DMS153 treated with DMSO at 0.1 percent for 48 hours (cell line): ENCODE results near the gene PEMT.

Experiments
- DNase-seq: peaks from one replicate; lab custom pipeline; 2025; ENCODE audit not compliant: unreplicated experiment; lab: John Stamatoyannopoulos, UW

Gene PEMT

DNA sequence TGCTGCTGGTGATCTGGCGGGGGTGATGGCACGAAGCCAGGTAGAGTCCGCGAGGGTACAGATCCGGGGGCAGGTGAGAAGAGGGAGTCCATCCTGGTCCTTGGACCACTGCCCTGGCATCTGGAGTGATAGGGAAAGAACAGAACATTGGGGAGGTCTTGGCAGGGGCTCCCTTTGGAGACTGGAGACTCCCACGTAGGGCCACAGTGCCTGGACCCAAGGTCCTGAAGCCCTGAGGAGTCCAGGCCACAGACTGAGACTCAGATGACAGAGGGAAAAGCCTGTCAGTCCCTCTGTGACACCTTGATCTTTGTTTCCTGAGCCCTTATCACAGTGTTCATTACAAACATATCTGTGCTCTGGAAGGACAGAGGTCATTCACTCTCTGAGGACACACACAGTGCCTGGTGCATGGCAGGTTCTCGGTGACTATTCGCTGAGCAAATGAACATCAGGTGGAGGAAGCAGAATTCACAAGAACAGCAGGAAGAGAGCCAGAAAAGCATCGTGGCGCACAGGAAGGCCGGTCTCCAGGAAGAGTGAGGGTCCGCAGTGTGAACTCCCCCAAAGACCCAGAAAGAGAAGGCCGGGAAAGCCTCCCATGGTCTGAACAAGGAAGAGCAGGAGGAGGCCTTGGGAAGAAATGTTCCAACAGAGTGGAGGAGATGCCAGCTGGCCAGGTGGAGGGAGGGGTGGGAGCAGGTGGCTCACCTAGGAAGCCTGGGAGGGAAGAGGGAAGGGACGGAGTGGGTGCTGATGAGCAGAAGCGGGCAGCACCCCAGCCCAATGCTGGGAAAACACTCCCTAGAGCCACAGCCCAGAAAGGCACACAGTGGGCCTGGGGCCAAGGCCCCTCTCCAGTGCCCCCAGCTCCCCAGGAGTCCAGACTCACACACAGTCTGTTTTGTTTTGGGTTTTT lies 20.5 kb downstream of the PEMT start:
- DNase-seq, result no peak

GRCh38 chr17:17570140-17570797 lies 21.2 kb downstream of the PEMT start:
- DNase-seq, result no peak

- no peak for DNase-seq
Observed at GRCh38 chr17:17569691-17570090, 21.8 kb downstream of the PEMT start.

DNA sequence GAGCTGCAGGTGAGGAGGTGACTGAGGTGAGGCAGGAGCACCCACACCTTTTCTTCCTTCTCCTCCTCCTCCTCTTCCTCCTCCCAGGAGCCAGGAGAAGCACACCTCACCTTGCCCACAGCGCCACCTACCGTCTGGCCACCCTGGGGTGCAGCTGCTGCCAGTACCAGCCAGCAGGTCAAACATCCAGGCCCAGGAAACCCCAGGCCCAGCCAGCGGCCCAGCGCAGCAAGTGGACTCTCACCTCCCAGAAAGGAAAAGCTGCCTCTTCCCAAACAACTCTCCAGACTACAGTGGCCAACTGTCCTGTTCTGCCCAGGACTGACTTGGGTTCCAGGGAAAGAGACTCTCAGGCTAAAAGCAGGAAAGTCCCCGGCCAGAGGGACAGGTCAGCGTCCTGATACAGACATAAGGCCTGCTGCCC lies 22.7 kb downstream of the PEMT start:
- DNase-seq, result peak; percentile 10

- DNase-seq, result no peak
Observed at GRCh38 chr17:17567631-17568030, 23.9 kb downstream of the PEMT start.

GRCh38 chr17:17566896-17567513 lies 24.5 kb downstream of the PEMT start:
- no peak for DNase-seq

DNA sequence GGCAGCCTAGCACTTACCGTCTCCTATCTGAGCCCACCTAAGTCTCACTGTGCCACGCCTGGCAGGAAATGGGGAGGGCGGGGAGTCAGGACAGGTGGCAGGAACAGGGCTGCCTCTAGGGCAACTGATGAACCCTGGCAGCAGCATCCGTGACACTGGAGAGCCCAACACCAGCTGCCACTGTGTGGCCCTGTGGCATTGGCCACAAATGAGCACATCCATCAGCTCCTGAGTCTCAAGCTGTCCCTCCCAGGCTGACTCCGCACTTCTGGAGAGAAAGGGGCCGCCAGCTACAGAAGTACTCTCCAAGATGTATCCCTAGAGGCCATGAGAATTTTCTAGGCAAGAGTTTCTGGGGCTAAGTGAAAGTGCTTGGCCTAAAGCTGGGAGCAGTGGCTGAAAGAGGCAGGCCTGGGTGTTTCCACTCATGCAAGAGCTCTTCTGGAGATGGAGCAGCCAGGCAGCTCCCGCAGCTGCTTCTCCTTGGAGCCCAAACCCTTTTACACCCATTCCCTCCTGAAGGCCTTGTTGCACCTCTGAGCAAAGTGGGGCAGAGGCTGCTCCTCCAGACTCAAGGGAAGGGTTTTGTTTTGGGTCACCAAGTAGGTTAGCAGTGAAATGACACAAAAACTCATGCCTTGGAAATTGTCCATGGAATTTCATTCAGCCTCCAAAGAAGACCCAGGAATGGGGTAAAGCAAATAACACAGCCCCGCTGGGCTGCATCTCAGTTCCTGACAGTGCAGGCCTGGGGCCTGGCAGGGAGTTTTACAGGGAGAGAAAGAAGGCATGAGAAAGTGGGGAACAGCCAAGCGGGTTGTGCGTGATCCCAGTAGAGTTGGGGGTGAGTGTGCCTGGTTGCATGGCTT lies 25.8 kb downstream of the PEMT start:
- no peak for DNase-seq

DNA sequence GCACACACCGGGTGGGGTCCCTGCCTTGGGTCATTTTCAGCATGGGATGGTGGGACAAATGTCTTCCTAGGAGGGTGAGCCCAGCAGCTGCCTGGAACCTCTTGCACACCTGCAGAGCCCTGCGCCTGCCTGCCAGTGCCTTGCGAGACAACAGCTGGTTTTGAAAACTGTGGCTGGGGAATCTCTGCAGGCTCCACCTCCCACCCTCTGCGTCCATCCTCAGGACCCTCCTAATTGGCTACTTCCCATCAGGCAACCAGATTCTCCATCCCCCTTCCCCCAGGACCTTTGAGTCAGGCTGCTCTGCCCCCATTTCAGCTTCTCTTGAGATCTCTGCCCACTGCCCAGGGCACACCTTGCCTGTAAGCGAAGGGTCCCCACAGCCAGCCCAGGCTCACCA lies 26.6 kb downstream of the PEMT start:
- DNase-seq, result no peak

GRCh38 chr17:17564323-17564722 lies 27.2 kb downstream of the PEMT start:
- DNase-seq, result no peak

- DNase-seq, result no peak
Observed at GRCh38 chr17:17563530-17563929, 28.0 kb downstream of the PEMT start.

GRCh38 chr17:17562146-17562511 lies 29.4 kb downstream of the PEMT start:
- DNase-seq, result no peak

DNA sequence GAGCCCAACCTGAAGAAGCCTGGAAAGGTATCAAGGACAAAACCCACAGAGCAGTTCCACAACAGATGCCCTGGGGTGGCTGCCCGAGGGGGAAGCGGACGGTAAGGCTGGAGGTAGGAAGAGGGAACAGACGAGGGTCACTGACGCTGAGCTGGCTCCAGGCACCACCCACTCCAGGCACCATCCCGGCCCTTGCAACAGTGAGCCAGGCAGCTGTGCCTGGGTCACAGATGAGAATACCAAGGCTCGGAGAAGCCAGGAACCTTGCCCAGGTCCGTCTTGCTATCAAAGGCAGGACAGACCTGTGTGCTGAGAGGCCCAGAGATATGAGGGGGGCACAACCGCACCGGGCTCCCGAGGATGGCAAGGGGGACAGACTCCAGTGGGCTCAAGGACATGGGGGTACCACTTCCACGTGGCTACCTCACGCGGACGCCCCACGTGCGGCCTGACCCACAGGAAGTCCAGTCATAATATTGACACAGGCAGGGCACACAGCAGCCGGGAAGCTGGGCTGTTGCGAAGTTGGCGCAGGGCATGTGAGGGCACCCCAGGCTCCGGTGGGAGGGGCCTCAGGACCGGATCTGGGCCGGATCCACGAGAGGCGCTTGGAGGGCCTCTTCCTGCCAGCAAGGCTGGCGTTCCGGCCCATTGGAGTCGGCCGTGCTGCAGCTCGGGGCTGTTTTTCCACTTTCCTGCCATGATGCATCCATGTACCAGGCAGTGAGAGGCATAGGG lies 29.9 kb downstream of the PEMT start:
- DNase-seq, result peak; percentile 4

- DNase-seq, result no peak
Observed at GRCh38 chr17:17560975-17561374, 30.5 kb downstream of the PEMT start.

GRCh38 chr17:17560167-17560566 lies 31.3 kb downstream of the PEMT start:
- no peak for DNase-seq

GRCh38 chr17:17559164-17559563 lies 32.3 kb downstream of the PEMT start:
- no peak for DNase-seq

DNA sequence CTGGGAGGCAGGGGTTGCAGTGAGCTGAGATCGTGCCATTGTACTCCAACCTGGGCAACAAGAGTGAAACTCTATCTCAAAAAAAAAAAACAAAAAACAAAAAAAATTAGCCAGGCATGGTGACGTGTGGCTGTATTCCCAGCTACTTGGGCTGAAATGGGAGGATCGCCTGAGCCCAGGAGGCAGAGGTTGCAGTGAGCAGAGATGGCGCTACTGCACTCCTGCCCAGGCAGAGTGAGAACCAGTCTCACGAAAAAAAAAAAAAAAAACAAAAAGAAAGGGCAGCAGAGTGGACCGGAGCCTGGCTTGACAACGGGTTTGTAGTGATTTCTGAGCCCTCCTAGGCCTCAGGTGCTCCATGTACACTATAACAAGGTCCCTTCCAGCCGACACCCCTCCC lies 33.1 kb downstream of the PEMT start:
- DNase-seq, result no peak

GRCh38 chr17:17557796-17558195 lies 33.7 kb downstream of the PEMT start:
- DNase-seq, result no peak

DNA sequence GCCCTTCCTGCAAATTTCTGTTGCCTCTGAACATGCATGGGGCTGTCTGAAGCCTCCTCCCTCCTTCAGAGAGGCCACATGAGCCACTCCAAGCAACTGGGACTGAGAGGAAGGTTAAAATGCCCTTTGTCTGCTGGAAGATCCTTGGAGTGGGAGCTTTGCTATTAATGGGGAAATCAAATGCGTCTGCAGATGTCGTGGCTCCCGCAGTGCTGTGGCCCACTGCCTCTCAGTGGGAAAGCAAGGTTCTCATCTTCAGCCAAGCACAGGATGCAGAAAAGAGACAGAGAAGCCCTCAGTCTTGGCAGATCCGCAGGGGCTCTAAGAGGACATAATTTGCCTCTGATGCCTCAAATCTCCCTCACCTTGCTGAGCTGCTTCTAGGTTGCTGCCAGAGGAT lies 34.8 kb downstream of the PEMT start:
- DNase-seq, result no peak

DNA sequence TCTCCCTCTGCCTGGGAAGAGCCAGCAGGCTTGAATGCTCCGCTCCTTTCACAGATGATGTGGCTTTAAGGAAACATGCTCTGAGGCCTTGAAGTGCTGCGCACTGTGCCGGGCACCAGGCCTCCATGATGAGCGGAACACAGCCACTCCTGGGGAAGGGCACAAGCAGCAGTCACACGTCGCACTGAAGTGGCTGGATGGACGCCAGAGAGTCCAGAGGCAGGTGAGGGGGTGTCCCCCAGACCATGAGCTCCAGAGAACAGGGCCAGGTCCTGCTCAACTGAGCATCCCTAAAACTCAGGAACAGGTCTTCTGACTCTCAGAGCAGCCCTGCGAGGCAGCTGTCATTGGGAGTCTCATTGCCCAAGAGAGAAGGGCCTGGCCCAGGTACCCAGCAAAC lies 35.6 kb downstream of the PEMT start:
- DNase-seq, result no peak

- no peak for DNase-seq
Observed at GRCh38 chr17:17555151-17555550, 36.4 kb downstream of the PEMT start.
